GM10847 (cell line): Measurements from ENCODE around the gene WDFY1.

Experiments
- POLR2A ChIP-seq: IDR thresholded peaks from 2 replicates; pipeline ENCODE4 v1.6.1; 2011; ENCODE audit not compliant: insufficient read length; ENCODE audit errors: extremely low read depth

The WDFY1 gene

DNA sequence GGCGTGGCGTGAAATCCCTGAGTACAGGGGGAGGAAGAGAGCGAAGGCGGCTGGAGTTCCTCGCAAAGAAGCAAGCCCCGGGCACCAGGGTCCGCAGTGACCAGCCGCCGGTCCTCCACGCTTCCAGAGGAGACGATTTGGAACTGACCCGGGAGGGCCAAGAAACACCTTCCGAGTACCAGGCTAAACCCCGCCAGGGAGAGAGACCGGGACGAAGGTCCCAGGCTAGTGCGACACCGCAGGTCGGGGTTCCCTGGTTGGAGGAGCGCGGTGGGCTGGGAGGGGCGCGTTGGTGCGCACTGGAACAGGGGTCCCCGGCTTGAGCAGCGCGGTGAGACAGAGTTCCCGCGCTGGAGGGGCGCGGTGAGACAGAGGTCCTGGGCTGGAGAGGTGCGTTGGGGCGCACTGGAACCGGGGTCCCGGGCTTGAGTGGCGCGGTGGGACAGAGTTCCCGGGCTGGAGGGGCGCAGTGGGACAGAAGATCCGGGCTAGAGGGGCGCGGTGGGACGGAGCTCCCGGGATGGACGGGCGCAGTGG, 901 bp downstream of the WDFY1 start:
- no peak for TF ChIP-seq POLR2A

DNA sequence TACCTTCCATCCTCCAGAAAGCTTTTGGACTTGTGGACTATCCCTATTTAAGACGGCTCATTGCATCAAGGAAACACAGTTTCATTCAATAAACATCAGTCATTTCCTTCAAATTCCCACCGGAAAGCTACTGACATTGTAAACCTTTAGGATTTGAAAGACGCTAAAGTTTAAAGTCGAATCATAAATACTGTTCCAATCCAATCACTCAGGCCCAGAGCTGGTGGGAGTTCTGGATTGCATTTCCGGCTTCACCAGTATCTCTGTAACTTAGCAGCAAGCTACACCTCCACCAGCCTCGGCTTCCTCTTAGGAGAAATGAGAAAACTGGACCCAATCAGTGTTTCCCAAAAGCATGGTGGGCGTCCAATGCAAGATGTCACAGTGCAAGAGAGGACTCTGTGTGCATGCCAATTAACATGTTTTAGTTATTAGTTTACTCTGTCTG, 1.6 kb downstream of the WDFY1 start:
- no peak for TF ChIP-seq POLR2A

DNA sequence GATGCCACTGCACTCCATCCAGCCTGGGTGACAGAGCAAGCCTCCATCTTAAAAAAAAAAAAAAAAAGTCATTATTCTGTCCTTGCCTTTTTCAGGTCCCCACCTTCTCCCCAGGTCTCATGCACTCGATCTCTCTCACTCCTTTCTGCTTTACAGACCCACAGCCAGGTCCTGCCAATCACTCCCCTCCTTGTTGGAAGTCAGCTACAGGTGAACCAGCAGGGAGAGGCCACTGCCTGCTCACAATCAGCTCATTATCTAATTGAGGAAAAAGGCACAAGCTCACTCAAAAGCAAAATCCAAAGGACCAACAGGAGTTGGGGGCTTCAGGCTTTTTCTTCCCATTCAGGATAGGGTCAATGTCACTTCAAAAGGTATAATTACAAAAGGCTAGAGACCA, 2.0 kb downstream of the WDFY1 start:
- TF ChIP-seq POLR2A = no peak

DNA sequence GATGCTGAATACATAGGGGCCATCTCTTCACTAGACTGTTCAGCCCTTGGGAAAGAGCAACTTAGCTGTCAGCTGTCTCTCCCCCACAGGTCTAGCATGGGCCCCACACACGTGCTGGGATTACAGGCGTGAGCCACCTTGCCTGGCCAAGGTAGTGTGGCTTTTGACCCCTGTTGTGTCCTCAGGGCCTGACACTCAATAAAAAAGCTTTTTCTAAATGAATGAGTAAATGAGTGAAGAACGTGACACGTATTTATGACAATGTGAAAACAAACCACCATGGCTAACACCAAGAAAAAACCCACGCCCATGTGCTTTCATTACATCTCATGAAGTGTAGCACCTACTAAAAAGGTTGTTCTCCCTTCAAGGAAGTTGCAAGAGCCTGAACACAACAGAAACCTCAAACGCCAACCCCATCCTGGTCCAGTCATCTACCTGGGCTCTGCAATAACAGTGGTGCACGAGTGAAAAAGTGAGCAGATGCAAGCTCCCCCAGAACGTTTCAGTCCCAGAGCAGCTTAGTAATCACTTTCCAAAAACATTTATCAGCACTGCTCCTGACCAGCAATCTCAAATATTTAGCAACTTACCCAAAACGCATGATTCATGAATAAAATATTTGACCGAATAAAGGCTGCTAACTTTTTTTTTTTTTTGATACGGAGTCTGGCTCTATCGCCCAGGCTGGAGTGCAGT, 3.4 kb downstream of the WDFY1 start:
- TF ChIP-seq POLR2A = no peak

DNA sequence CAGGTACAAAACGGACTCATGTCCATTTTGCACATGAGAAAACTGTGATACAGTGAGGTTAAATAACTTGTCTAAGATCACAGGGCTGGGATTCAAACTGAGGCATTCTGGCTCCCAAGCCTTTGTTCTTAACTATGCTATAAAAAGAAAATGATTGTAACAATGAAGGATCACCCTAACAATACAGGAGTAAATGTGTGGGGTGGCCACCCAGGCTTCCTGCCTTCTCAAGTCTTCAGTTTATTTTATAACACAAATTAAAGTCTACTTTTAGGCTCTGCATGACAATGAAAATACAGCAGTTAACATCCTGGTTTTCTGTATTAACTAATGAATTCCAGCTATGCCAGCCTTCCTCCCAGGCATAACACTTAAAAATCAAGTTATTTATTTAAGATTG, 7.6 kb downstream of the WDFY1 start:
- no peak for TF ChIP-seq POLR2A

DNA sequence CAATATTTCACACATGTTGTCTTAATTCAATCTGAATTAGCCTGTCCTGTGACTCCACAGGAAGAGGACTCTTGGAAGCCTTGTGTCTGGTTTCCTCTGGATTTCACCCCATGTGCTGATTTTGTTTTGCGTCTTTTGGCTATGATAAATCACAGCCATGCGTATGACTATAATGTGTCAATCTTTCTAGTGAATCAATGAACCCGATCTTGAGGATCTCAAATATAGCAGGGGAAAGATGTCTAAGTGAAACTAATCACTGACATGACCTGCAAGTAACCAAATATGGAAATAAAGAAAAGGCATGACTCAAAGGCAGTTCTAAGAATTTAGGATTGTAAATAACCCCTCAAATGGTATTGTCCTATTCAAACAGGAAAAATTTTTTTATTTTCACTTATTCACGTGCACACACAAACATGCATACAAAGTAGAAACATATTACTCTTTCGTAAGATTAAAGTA, 8.2 kb downstream of the WDFY1 start:
- TF ChIP-seq POLR2A = no peak

DNA sequence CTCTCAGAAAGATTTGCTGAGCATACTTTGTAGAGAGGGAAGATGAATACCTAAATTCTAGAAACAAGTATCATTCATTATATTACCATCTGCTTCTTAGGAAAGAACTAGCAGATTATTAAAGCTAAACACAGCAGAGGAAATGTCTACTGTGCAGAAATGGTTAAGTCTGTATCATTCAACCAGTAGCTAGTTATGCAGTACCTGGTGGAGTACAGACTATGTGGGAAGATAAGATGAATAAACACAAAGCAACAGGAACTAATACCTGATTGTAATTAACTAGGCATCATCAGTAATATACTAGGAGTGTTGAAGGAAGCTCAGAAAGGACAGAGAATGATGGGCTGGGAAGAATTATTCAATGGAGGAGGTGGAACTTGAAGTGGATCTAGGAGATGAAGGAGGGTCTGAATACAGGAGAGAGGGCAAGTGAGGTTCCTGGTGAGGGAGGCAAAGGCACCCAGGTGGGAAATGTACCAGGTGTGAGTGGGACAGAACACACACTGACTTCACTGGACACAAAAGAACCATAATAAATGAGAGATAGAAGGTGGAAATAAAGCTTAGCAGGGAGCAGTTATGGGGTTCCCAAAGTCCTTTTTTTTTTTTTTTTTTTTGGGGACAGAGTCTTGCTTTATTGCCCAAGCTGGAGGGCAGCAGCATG, 9.5 kb downstream of the WDFY1 start:
- no peak for TF ChIP-seq POLR2A

DNA sequence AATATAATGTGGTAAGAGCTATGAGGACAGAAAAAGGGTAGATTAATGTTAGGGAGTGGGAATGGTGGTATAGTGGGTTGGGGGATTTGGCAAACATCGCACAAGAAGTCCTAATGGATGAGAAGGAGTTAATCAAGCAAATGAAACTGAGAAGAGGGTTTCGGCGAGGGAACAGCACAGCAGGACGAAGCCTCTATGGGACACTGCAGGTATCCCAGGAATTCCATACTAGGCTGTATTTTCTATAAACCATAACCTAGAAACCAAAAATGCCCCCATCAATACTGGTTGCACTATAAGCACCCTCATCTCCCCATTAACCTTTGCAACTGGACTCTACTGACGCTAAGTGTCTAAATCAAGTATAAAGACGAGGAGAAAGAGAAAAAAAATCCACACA, 10.3 kb downstream of the WDFY1 start:
- no peak for TF ChIP-seq POLR2A

DNA sequence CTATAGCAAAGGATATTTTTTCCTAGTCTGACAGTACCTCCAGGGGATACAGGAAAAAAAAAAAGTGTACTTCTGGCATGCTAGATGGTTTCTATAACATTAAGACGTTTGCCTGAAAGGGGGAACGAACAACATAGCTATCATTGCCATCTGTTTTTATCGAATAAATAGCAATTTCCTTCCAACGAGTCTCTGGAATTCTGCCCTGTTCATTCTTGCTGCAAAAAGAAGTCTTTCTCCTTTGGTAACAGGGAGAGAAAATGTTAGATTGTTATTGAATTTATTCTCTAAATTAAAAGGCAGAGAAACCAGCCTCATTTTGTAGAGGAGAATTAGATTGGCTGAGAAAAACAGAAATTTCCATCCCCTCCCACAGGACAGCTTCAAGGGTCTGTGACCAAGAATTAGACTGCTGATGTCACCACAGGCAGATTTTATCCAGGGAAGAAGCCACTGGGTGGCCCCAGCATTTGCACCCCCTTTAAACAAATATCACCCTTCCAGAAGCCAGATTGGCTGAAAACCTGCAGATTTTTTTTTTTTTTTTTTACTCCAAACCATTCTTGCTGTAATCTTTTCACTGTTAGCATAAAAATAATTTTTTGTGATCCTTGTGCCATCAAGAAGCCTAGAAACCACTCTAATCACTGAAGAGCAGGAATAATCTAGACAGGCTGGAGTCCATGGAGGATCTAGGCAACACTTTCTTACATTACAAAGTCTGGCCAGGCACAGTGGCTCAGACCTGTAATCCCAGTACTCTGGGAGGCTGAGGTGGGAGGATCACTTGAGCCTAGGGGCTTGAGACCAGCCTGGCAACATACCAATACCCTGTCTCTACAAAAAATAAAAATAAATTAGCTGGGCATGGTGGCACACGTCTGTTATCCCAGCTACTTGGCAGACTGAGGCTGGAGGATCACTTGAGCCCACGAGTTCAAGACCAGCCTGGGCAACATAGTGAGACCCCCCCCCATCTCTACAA, 12.0 kb downstream of the WDFY1 start:
- no peak for TF ChIP-seq POLR2A

DNA sequence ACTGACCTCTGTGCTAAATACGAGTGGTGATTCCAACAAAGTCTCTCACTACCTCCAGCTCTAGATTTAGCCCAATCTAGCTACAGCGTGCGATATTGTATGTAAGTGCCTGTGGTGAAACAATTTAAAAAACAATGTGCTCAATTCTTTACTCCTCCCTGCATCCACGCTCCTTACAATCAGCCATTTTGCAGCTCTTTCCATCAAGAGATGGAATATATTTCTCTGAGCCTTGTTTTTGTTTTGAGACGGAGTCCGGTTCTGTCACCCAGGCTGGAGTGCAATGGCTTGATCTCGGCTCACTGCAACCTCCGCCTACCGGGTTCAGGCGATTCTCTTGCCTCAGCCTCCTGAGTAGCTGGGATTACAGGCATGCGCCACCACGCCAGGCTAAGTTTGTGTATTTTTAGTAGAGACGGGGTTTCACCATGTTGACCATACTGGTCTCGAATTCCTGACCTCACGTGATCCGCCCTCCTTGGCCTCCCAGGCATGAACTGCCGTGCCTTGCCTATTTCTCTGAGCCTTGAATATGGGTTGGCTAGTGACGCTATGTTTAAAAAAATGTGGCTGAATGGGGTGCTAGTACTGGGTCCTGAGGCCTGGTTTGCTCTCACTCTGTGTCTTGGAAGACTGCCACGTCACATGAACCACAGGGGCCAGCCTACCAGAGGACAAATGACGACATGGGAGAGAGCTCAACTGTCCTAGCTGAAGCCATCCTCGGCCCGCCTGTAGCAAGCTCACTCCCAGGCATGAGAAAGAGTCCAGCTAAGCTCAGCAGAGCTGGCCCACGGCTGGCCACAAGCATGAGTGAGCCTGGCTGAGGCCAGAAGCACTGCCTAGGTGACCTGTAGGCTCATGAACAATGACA, 14.8 kb downstream of the WDFY1 start:
- no peak for TF ChIP-seq POLR2A

DNA sequence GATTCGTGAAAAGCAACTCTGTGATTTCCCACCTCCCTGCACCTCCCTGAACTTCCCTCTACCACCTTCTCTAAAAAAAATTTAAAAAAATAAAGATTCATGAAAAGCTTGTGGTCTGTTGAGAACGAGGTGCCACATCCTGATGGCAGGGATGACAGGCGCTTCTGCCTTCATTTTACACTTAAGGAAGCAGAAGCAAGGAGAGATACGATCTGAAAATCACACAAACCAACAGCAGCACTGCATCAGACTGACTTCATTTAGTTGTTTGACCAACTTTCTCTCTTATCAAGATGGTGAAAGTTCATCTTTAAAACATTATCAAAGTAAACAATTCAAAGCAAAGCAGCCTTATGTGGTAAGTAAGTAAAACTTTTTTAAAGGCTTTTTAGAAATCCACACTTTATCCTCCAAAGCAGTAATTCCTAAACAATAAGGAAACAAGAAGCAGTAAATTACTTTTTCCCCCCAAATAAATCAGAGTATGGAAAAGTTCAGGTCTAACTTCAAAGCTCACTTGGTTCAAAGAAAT, 15.5 kb downstream of the WDFY1 start:
- TF ChIP-seq POLR2A = no peak

DNA sequence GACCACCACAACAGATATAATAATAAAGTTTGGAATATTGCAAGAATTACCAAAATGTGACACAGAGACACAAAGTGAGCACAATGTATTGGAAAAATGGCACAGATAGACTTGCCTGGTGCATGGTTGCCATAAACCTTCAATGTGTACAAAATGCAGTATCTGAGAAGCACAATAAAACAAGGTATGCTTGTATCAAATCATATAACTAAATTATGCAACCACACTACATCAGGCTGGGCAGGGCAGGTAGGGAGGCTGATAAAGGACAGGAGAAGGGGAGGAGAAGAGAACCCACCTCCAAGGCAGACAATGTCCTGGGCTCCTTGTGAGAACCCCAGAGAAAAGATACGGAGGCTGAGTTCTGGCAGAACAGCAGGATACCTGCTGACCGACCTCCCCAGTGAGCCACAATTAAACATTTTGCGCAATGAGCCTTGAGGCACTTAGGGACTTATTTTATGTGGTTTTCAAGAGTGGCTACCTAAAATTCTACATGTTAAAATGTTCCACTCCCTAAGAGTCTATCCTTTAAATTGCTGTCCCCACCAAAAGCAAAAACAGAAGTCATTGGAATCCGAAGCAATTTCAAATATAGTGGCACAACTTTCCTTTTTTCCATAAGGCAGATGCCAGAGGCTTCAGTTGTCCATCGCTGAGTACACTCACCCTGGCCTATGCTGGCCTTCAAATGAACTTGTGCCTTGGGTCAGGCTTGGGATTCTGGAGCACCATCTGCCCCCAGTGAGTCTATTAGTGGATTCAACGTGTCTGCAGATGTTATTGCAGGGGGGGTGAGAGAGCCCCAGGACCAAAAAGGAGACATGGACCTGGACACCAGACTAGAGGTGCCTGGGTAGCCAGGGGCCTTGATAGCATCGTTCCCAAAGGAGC, 16.8 kb downstream of the WDFY1 start:
- no peak for TF ChIP-seq POLR2A

DNA sequence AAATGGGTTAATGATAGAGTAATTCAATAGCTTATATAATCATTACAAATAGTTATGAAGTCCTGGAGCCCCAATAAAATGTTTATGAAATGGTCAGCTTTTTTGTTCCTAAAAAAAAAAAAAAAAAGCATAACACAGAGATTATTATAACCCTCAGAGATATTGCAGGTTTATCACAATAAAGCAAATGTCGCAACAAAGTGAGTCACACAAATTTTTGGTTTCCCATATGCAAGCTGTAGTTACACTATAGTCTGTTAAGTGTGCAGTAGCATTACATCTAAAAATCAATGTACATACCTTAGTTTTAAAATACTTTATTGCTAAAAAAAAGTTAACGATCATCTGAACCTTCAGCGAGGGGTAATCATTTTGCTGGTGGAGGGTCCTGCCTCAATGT, 20.0 kb downstream of the WDFY1 start:
- no peak for TF ChIP-seq POLR2A
